ENCODE results near the gene LPIN2. TPM values are rescaled to one million over a fixed set of nuclear protein-coding genes. Genes with fewer than 3 reads are reported as not detected.

LPIN2 gene
- total RNA-seq, 1 experiment from 2014 or later: 10.7 TPM

GRCh38 chr18:2967820-2968219 lies 45.1 kb downstream of the LPIN2 start:
- DNase-seq (ENCODE audit: low read depth, low spot score) (no peak), ATAC-seq (no peak)
- H3K79me2 ChIP-seq (ENCODE audit: insufficient read depth, low read length): peaks cover 10% of the 10 kb centered on the region
- ChIA-PET CTCF (interaction anchor here (0.7 kb wide), 1 partner anchor 20 kb away, joined by 3 read pairs; no protein-coding TSS in a partner anchor), POLR2A (no interaction called here), RAD21 (ENCODE audit: low non-redundant PET in 1 of 2, low total read pairs in 2 of 2, uncharacterized antibody in 2 of 2, unreplicated experiment in 2 of 2) (no interaction called here)
- no peaks in the 10 kb centered on the region for H4K20me1 ChIP-seq (ENCODE audit: insufficient read depth)
- H3K36me3 ChIP-seq (ENCODE audit: control insufficient read depth in 1 of 2, insufficient read depth in 2 of 2, low read length in 2 of 2): no peaks in the 10 kb centered on the region
- no peak overlapping the region for H2AFZ ChIP-seq (ENCODE audit: low read depth, low read length, poor library complexity, severe bottlenecking)
- no TSS peak for BruUV-seq (replicated peaks)
- TF ChIP-seq FOSL1 (IDR thresholded peaks at IDR 0.05; ENCODE audit: low read depth): no peak
- H3K9ac ChIP-seq (ENCODE audit: low read length): no peak overlapping the region
- no peak overlapping the region for H3K27ac ChIP-seq (ENCODE audit: low read depth, low read length)
- H3K4me3 ChIP-seq (replicated peaks in 1 of 2; ENCODE audit: low read depth in 1 of 2, low read length in 2 of 2): no peak overlapping the region
- no peak overlapping the region for H3K4me2 ChIP-seq (ENCODE audit: low read length)
- H3K27me3 ChIP-seq (ENCODE audit: insufficient read depth, low read length): no peaks in the 10 kb centered on the region
- H3K9me3 ChIP-seq (ENCODE audit: control insufficient read depth in 1 of 2, insufficient read depth in 1 of 2, low read depth in 1 of 2, low read length in 2 of 2): no peaks in the 10 kb centered on the region
- no peaks in the 10 kb centered on the region for H3K4me1 ChIP-seq (ENCODE audit: control insufficient read depth in 1 of 2, insufficient read depth in 2 of 2, low read length in 2 of 2)
- intact Hi-C loops (cut with micrococcal nuclease): no loop called here
- no peaks in the 10 kb centered on the region for H3K9me2 ChIP-seq (ENCODE audit: insufficient read depth)

- no peak for ATAC-seq
- peaks cover 10% of the 10 kb centered on the region for H3K79me2 ChIP-seq (ENCODE audit: insufficient read depth, low read length)
- no peak overlapping the region for H3K4me3 ChIP-seq (replicated peaks in 1 of 2; ENCODE audit: low read depth in 1 of 2, low read length in 2 of 2)
- H3K27ac ChIP-seq (ENCODE audit: low read depth, low read length): no peak overlapping the region
- no peak overlapping the region for H3K4me2 ChIP-seq (ENCODE audit: low read length)
- no TSS peak for BruUV-seq (replicated peaks)
- no peak overlapping the region for H2AFZ ChIP-seq (ENCODE audit: low read depth, low read length, poor library complexity, severe bottlenecking)
- DNase-seq (ENCODE audit: low read depth, low spot score): no peak
- no peak for TF ChIP-seq TCF7L2 (IDR thresholded peaks at IDR 0.05; ENCODE audit: borderline replicate concordance, extremely low read depth, insufficient read depth, insufficient read length)
- intact Hi-C loops (cut with micrococcal nuclease): no loop called here
- ChIA-PET RAD21 (ENCODE audit: low non-redundant PET in 1 of 2, low total read pairs in 2 of 2, uncharacterized antibody in 2 of 2, unreplicated experiment in 2 of 2) (no interaction called here), POLR2A (no interaction called here), CTCF (interaction anchor here (0.7 kb wide), 1 partner anchor 20 kb away, joined by 3 read pairs; no protein-coding TSS in a partner anchor)
- no peaks in the 10 kb centered on the region for H3K9me3 ChIP-seq (ENCODE audit: control insufficient read depth in 1 of 2, insufficient read depth in 1 of 2, low read depth in 1 of 2, low read length in 2 of 2)
- no peaks in the 10 kb centered on the region for H3K9me2 ChIP-seq (ENCODE audit: insufficient read depth)
- no peaks in the 10 kb centered on the region for H4K20me1 ChIP-seq (ENCODE audit: insufficient read depth)
- H3K36me3 ChIP-seq (ENCODE audit: control insufficient read depth in 1 of 2, insufficient read depth in 2 of 2, low read length in 2 of 2): no peaks in the 10 kb centered on the region
- no peaks in the 10 kb centered on the region for H3K4me1 ChIP-seq (ENCODE audit: control insufficient read depth in 1 of 2, insufficient read depth in 2 of 2, low read length in 2 of 2)
- H3K9ac ChIP-seq (ENCODE audit: low read length): no peak overlapping the region
- no peaks in the 10 kb centered on the region for H3K27me3 ChIP-seq (ENCODE audit: insufficient read depth, low read length)
These were observed 45.6 kb downstream of the LPIN2 start for GRCh38 chr18:2967357-2967756.

GRCh38 chr18:2966560-2966959 lies 46.4 kb downstream of the LPIN2 start:
- Histone ChIP-seq H4K20me1 (ENCODE audit: insufficient read depth) (no peaks in the 10 kb centered on the region), H3K27ac (ENCODE audit: low read depth, low read length) (no peak overlapping the region), H3K4me1 (ENCODE audit: control insufficient read depth in 1 of 2, insufficient read depth in 2 of 2, low read length in 2 of 2) (no peaks in the 10 kb centered on the region), H2AFZ (ENCODE audit: low read depth, low read length, poor library complexity, severe bottlenecking) (no peak overlapping the region), H3K36me3 (ENCODE audit: control insufficient read depth in 1 of 2, insufficient read depth in 2 of 2, low read length in 2 of 2) (no peaks in the 10 kb centered on the region), H3K4me2 (ENCODE audit: low read length) (no peak overlapping the region), H3K9me3 (ENCODE audit: control insufficient read depth in 1 of 2, insufficient read depth in 1 of 2, low read depth in 1 of 2, low read length in 2 of 2) (no peaks in the 10 kb centered on the region), H3K27me3 (ENCODE audit: insufficient read depth, low read length) (no peaks in the 10 kb centered on the region), H3K9me2 (ENCODE audit: insufficient read depth) (no peaks in the 10 kb centered on the region), H3K79me2 (ENCODE audit: insufficient read depth, low read length) (peaks cover 10% of the 10 kb centered on the region), H3K4me3 (replicated peaks in 1 of 2; ENCODE audit: low read depth in 1 of 2, low read length in 2 of 2) (no peak overlapping the region), H3K9ac (ENCODE audit: low read length) (no peak overlapping the region)
- ChIA-PET POLR2A (no interaction called here), RAD21 (ENCODE audit: low non-redundant PET in 1 of 2, low total read pairs in 2 of 2, uncharacterized antibody in 2 of 2, unreplicated experiment in 2 of 2) (no interaction called here), CTCF (no interaction called here)
- intact Hi-C loops (cut with micrococcal nuclease): no loop called here
- BruUV-seq (replicated peaks): no TSS peak
- no peak for ATAC-seq
- no peak for DNase-seq (ENCODE audit: low read depth, low spot score)
- TF ChIP-seq EZH2phosphoT487 (IDR thresholded peaks at IDR 0.05; ENCODE audit: borderline replicate concordance): no peak
- TF ChIP-seq POLR2A (IDR thresholded peaks at IDR 0.05; ENCODE audit: borderline replicate concordance, extremely low read depth, insufficient read depth, insufficient read length): no peak
- TF ChIP-seq ZFX (IDR thresholded peaks at IDR 0.05): no peak
- TF ChIP-seq ELF1 (IDR thresholded peaks at IDR 0.05; ENCODE audit: borderline replicate concordance, low read depth): no peak
- no peak for TF ChIP-seq SIN3A (IDR thresholded peaks at IDR 0.05; ENCODE audit: low read depth)
- no peak for TF ChIP-seq SP1 (IDR thresholded peaks at IDR 0.05; ENCODE audit: low read depth)
- no peak for TF ChIP-seq ZBTB33 (IDR thresholded peaks at IDR 0.05; ENCODE audit: extremely low read depth, insufficient replicate concordance, low read length)
- TF ChIP-seq CTCF (IDR thresholded peaks at IDR 0.05 in 2 of 3, conservative IDR thresholded peaks at IDR 0.05 in 1 of 3; ENCODE audit: borderline replicate concordance in 1 of 3, insufficient read depth in 1 of 3, low read depth in 2 of 3, low read length in 2 of 3): no peak
- TF ChIP-seq POLR2AphosphoS5 (IDR thresholded peaks at IDR 0.05; ENCODE audit: low read depth, low read length): no peak
